Trophoblast cell (in vitro differentiated cells and primary cell): ENCODE results near the gene GRK1.

Experiments
- DNase-seq, 2 donors: peaks; one replicate each; pipeline ENCODE4 v3.0.0-alpha.2; 2016
- H2AFZ ChIP-seq: 2 replicates; pipeline ENCODE4 v1.6.1; 2013; ENCODE audit warnings: low read length, moderate library complexity, mild to moderate bottlenecking; ENCODE audit not compliant: insufficient read depth, poor library complexity
- H2AK5ac ChIP-seq: 2 replicates; pipeline ENCODE4 v1.6.1; 2013; ENCODE audit warnings: mild to moderate bottlenecking, low read length
- H2BK120ac ChIP-seq: 2 replicates; pipeline ENCODE4 v1.6.1; 2013; ENCODE audit warnings: low read length, mild to moderate bottlenecking, moderate library complexity; ENCODE audit not compliant: insufficient read depth, poor library complexity
- H2BK12ac ChIP-seq: 2 replicates; pipeline ENCODE4 v1.6.1; 2013; ENCODE audit warnings: mild to moderate bottlenecking, low read length, moderate library complexity
- H2BK5ac ChIP-seq: 2 replicates; pipeline ENCODE4 v1.6.1; 2013; ENCODE audit warnings: low read length, low read depth, moderate library complexity, mild to moderate bottlenecking; ENCODE audit not compliant: poor library complexity
- H3K14ac ChIP-seq: 2 replicates; pipeline ENCODE4 v1.6.1; 2013; ENCODE audit warnings: mild to moderate bottlenecking, low read length
- H3K18ac ChIP-seq: 2 replicates; pipeline ENCODE4 v1.6.1; 2013; ENCODE audit warnings: mild to moderate bottlenecking, low read length
- H3K23ac ChIP-seq: 2 replicates; pipeline ENCODE4 v1.6.1; 2013; ENCODE audit warnings: low read length
- H3K27ac ChIP-seq: 2 replicates; pipeline ENCODE4 v1.5.1; 2013; ENCODE audit warnings: low read depth, mild to moderate bottlenecking, inconsistent platforms, low read length, moderate library complexity
- H3K27me3 ChIP-seq: 2 replicates; pipeline ENCODE4 v1.6.1; 2013; ENCODE audit warnings: inconsistent platforms, mild to moderate bottlenecking, low read length, moderate library complexity; ENCODE audit not compliant: insufficient read depth
- H3K36me3 ChIP-seq, 2 experiments: 1 replicate in 1 of 2; 2 replicates in 1 of 2; pipeline ENCODE4 v1.6.1; 2013; ENCODE audit warnings: low read length in 2 of 2, mild to moderate bottlenecking in 2 of 2, moderate library complexity in 1 of 2; ENCODE audit not compliant: insufficient read depth in 2 of 2, control insufficient read depth in 1 of 2
- H3K4ac ChIP-seq: 2 replicates; pipeline ENCODE4 v1.6.1; 2013; ENCODE audit warnings: low read depth, mild to moderate bottlenecking, low read length, moderate library complexity
- H3K4me1 ChIP-seq, 2 experiments: 1 replicate in 1 of 2; 2 replicates in 1 of 2; pipeline ENCODE4 v1.6.1; 2013; ENCODE audit warnings: low read length in 2 of 2, mild to moderate bottlenecking in 2 of 2, moderate library complexity in 1 of 2; ENCODE audit not compliant: insufficient read depth in 2 of 2, control insufficient read depth in 1 of 2
- H3K4me2 ChIP-seq: 2 replicates; pipeline ENCODE4 v1.6.1; 2013; ENCODE audit warnings: inconsistent platforms, mild to moderate bottlenecking, low read length, moderate library complexity
- H3K4me3 ChIP-seq: 2 replicates; pipeline ENCODE4 v1.5.1; 2013; ENCODE audit warnings: mild to moderate bottlenecking, low read depth, low read length, inconsistent platforms
- H3K79me1 ChIP-seq: one replicate; pipeline ENCODE4 v1.6.1; 2013; ENCODE audit warnings: low read length
- H3K79me2 ChIP-seq: 2 replicates; pipeline ENCODE4 v1.6.1; 2013; ENCODE audit warnings: low read length, mild to moderate bottlenecking; ENCODE audit not compliant: control insufficient read depth, insufficient read depth, poor library complexity
- H3K9ac ChIP-seq: 2 replicates; pipeline ENCODE4 v1.6.1; 2013; ENCODE audit warnings: mild to moderate bottlenecking, low read length
- H3K9me3 ChIP-seq: 2 replicates; pipeline ENCODE4 v1.6.1; 2013; ENCODE audit warnings: low read depth, mild to moderate bottlenecking, control low read depth, inconsistent platforms, low read length; ENCODE audit not compliant: insufficient read depth
- H4K12ac ChIP-seq: 2 replicates; pipeline ENCODE4 v1.6.1; 2013; ENCODE audit warnings: low read depth, mild to moderate bottlenecking, low read length, moderate library complexity
- H4K8ac ChIP-seq: 2 replicates; pipeline ENCODE4 v1.6.1; 2013; ENCODE audit warnings: low read depth, mild to moderate bottlenecking, low read length, moderate library complexity
- H4K91ac ChIP-seq: one replicate; pipeline ENCODE4 v1.6.1; 2013; ENCODE audit warnings: low read depth, mild to moderate bottlenecking, low read length, moderate library complexity
- WGBS: extraction: QIAGEN DNeasy Blood & Tissue Kit; methylation state at CpG from one replicate; pipeline ENCODE4 v1.1.7; 2013; ENCODE audit warnings: missing lambda C conversion rate; ENCODE audit not compliant: insufficient read length, insufficient coverage; ENCODE audit errors: extremely low coverage; 5-methylcytosine and 5-hydroxymethylcytosine counted together

GRK1 gene

DNA sequence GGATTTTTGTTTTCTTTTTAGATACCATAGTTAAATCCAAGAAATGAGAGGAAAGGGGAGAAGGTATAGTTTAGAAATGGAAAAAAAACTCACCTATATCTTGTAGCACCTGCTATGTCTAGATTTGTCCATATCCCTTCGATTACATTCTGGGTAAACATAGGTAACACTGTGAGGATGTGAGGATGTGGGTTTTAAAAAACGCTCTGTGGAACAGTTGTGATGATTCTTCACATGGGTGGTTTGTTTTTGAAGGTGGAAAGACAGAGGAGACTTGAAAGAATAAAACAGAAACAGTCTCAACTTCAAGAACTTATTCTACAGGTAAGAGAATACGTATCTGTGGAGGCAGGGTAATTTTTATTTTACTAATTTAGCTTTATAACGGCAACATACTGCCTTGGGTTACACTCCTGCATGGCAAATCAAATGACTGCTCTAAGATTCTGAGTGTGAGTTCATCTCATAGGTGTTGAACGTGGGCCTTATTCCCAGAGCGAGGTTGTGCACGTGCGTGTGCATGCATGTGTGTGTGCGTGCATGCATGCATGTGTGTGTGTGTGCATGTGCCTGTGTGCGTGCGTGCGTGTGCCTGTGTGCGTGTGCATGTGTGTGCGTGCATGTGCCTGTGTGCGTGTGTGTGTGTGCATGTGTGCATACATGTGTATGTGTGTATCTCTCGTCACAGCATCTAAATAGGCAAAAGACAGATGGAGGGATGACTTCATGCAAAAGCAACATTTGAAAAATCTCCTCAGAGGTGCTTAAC, 32.6 kb upstream of the GRK1 start:
- H3K9ac ChIP-seq, result no peak overlapping the region
- H4K91ac ChIP-seq, result no peak overlapping the region
- H3K14ac ChIP-seq, result no peak overlapping the region
- peaks cover 73 to 78% of the 10 kb centered on the region in 2 experiments for H3K36me3 ChIP-seq
- H3K23ac ChIP-seq, result no peak overlapping the region
- no peak overlapping the region for H3K27ac ChIP-seq
- H2AK5ac ChIP-seq, result no peak overlapping the region
- no peak overlapping the region for H3K4me3 ChIP-seq
- no peak overlapping the region for H2BK12ac ChIP-seq
- no peaks in the 10 kb centered on the region for H3K4me1 ChIP-seq
- no peak overlapping the region for H4K12ac ChIP-seq
- H2AFZ ChIP-seq, result no peak overlapping the region
- no peaks in the 10 kb centered on the region for H3K79me1 ChIP-seq
- DNase-seq, result no peak
- WGBS, result no CpG with 5 or more reads among the region's 16 CpGs
- peaks cover 5% of the 10 kb centered on the region for H3K9me3 ChIP-seq
- no peaks in the 10 kb centered on the region for H3K79me2 ChIP-seq
- no peak overlapping the region for H4K8ac ChIP-seq
- no peak overlapping the region for H3K4me2 ChIP-seq
- H3K27me3 ChIP-seq, result no peaks in the 10 kb centered on the region
- H3K18ac ChIP-seq, result no peak overlapping the region
- H3K4ac ChIP-seq, result no peak overlapping the region
- H2BK5ac ChIP-seq, result no peak overlapping the region
- H2BK120ac ChIP-seq, result no peak overlapping the region

DNA sequence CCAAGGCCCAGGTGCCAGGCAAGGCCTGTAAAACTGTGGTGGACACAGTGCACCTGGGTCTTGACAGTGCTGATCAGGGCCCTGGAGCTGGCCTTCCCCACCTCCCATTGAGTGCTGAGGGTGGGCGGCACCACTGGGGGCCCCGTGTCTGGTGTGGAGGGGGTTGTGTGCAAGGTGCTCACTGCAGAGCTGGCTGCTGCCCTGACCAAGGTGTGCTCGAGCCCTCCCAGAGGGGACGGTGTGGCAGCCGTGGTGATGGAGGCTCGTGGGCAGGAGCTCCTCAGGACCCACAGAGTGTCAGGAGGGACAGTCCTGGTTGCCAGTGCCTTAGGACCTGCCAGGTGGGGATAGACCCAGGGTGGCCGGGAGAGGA, 32.0 kb upstream of the GRK1 start:
- Histone ChIP-seq H3K4ac (no peak overlapping the region), H3K4me2 (no peak overlapping the region), H4K8ac (no peak overlapping the region), H2BK5ac (no peak overlapping the region), H4K91ac (no peak overlapping the region), H2AK5ac (no peak overlapping the region), H3K23ac (no peak overlapping the region), H3K36me3 (peaks cover 74 to 77% of the 10 kb centered on the region in 2 experiments), H2BK120ac (no peak overlapping the region), H3K9me3 (peaks cover 2% of the 10 kb centered on the region), H3K9ac (no peak overlapping the region), H2AFZ (no peak overlapping the region), H3K14ac (no peak overlapping the region), H2BK12ac (no peak overlapping the region), H3K18ac (no peak overlapping the region), H3K4me1 (no peaks in the 10 kb centered on the region), H3K27me3 (no peaks in the 10 kb centered on the region), H3K79me2 (no peaks in the 10 kb centered on the region), H3K27ac (no peak overlapping the region), H3K4me3 (no peak overlapping the region), H4K12ac (no peak overlapping the region), H3K79me1 (no peaks in the 10 kb centered on the region)
- no peak for DNase-seq
- WGBS, result no CpG with 5 or more reads among the region's 7 CpGs

DNA sequence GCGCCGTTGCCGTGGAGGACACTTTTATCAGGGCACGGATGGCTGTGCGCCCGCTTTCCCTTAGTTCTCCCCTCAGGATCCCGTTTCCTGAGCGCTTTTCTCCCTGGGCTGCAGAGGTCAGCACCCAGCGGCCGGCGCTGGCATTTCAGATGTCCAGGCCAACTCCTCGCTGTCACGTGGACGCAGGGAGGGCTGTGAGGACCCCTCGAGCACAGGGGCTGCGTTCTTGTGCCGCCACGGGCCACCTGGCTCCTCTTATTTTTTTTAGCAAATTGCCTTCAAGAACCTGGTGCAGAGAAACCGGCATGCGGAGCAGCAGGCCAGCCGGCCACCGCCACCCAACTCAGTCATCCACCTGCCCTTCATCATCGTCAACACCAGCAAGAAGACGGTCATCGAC, 31.3 kb upstream of the GRK1 start:
- H3K27me3 ChIP-seq, result no peaks in the 10 kb centered on the region
- H2BK5ac ChIP-seq, result no peak overlapping the region
- WGBS, result no CpG with 5 or more reads among the region's 25 CpGs
- H4K91ac ChIP-seq, result no peak overlapping the region
- H3K79me1 ChIP-seq, result no peaks in the 10 kb centered on the region
- H3K23ac ChIP-seq, result no peak overlapping the region
- H3K4me3 ChIP-seq, result no peak overlapping the region
- H3K79me2 ChIP-seq, result no peaks in the 10 kb centered on the region
- H3K9me3 ChIP-seq, result peaks cover 2% of the 10 kb centered on the region
- H3K4me2 ChIP-seq, result no peak overlapping the region
- no peak overlapping the region for H3K9ac ChIP-seq
- H3K18ac ChIP-seq, result no peak overlapping the region
- H3K4me1 ChIP-seq, result no peaks in the 10 kb centered on the region
- H3K14ac ChIP-seq, result no peak overlapping the region
- H4K12ac ChIP-seq, result no peak overlapping the region
- H3K27ac ChIP-seq, result no peak overlapping the region
- DNase-seq, result no peak
- H3K4ac ChIP-seq, result no peak overlapping the region
- no peak overlapping the region for H2AK5ac ChIP-seq
- no peak overlapping the region for H4K8ac ChIP-seq
- peaks cover 77 to 79% of the 10 kb centered on the region in 2 experiments for H3K36me3 ChIP-seq
- H2AFZ ChIP-seq, result no peak overlapping the region
- H2BK120ac ChIP-seq, result no peak overlapping the region
- H2BK12ac ChIP-seq, result no peak overlapping the region

DNA sequence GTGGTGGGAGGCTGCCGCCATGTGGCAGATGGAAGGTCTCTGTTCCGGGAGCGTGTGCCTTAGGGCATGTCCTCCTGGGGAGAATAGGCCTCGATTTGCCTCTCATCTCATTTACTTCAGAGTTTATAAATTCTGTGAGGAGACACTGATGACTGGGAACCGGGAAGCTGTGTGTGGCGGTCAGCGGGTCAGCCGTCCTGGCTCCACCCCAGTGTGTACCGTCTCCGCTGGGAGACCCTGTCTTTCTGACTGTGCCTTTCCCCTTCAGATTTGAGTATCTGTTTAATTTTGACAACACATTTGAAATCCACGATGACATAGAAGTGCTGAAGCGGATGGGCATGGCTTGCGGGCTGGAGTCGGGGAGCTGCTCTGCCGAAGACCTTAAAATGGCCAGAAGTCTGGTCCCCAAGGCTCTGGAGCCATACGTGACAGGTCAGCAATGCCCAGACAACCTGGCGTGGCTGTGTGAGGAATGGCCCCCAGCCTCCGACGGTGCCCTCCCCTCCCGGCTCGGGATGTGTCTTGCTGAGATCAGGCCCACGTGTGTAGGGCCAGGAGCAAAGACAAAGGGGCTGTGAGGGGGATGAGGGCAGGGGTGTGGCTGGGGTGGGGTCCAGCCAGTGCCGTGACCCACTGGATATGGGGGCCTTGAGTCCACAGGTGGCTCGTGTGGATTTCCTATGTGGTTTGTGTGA, 30.6 kb upstream of the GRK1 start:
- no peak overlapping the region for H3K9ac ChIP-seq
- no peaks in the 10 kb centered on the region for H3K79me2 ChIP-seq
- H2AK5ac ChIP-seq, result no peak overlapping the region
- H2AFZ ChIP-seq, result no peak overlapping the region
- no peak overlapping the region for H2BK120ac ChIP-seq
- no peaks in the 10 kb centered on the region for H3K27me3 ChIP-seq
- no peak overlapping the region for H2BK12ac ChIP-seq
- H3K79me1 ChIP-seq, result no peaks in the 10 kb centered on the region
- no peaks in the 10 kb centered on the region for H3K4me1 ChIP-seq
- H3K36me3 ChIP-seq, result peaks cover 74 to 76% of the 10 kb centered on the region in 2 experiments
- H3K23ac ChIP-seq, result no peak overlapping the region
- H3K14ac ChIP-seq, result no peak overlapping the region
- H3K18ac ChIP-seq, result no peak overlapping the region
- DNase-seq, result no peak
- H3K4ac ChIP-seq, result no peak overlapping the region
- H4K12ac ChIP-seq, result no peak overlapping the region
- no peak overlapping the region for H4K91ac ChIP-seq
- H3K27ac ChIP-seq, result no peak overlapping the region
- WGBS, result no CpG with 5 or more reads among the region's 24 CpGs
- no peak overlapping the region for H3K4me2 ChIP-seq
- H2BK5ac ChIP-seq, result no peak overlapping the region
- H4K8ac ChIP-seq, result no peak overlapping the region
- no peak overlapping the region for H3K4me3 ChIP-seq
- H3K9me3 ChIP-seq, result peaks cover 3% of the 10 kb centered on the region
